Activated T-helper 17 cell treated with anti-CD3 and anti-CD28 coated beads, Interleukin-2, amount 50 U/mL, for 72 hours (primary cell): ENCODE measurements around the gene BRINP3. TPM values are rescaled to one million over a fixed set of nuclear protein-coding genes. Genes with fewer than 3 reads are reported as not detected.

ENCODE experiments used
- ATAC-seq: fragments of 150-1000 bp; cut with Tn5 transposase; replicated peaks from 2 replicates; pipeline ENCODE4 v1.10.0; 2021; ENCODE audit warnings: mild to moderate bottlenecking, moderate library complexity
- H3K27ac Mint-ChIP-seq: one replicate; pipeline ENCODE4 v1.8.0; 2022; ENCODE audit warnings: mixed read lengths
- H3K27me3 Mint-ChIP-seq: one replicate; pipeline ENCODE4 v1.8.0; 2022; ENCODE audit warnings: mixed read lengths
- H3K36me3 Mint-ChIP-seq: one replicate; pipeline ENCODE4 v1.8.0; 2022; ENCODE audit warnings: low read depth, mild to moderate bottlenecking, mixed read lengths
- H3K4me1 Mint-ChIP-seq: one replicate; pipeline ENCODE4 v1.8.0; 2022; ENCODE audit warnings: mixed read lengths
- H3K4me3 Mint-ChIP-seq: one replicate; pipeline ENCODE4 v1.8.0; 2022; ENCODE audit warnings: mild to moderate bottlenecking, mixed read lengths
- H3K9me3 Mint-ChIP-seq: one replicate; pipeline ENCODE4 v1.8.0; 2022; ENCODE audit warnings: mixed read lengths
- total RNA-seq, 2 donors: library from RNA; stranded (reverse); gene quantifications; one replicate each; pipeline ENCODE4 v1.2.3, GENCODE V29; 2022

BRINP3 gene
- total RNA-seq, 2 donors from 2014 or later = not detected

GRCh38 chr1:190403402-190403801, 74.3 kb downstream of the BRINP3 start:
- H3K4me3 Mint-ChIP-seq = no peak overlapping the region
- H3K9me3 Mint-ChIP-seq = no peaks in the 10 kb centered on the region
- H3K36me3 Mint-ChIP-seq = no peaks in the 10 kb centered on the region
- H3K27ac Mint-ChIP-seq = no peak overlapping the region
- ATAC-seq = no peak
- no peaks in the 10 kb centered on the region for H3K27me3 Mint-ChIP-seq
- H3K4me1 Mint-ChIP-seq = no peaks in the 10 kb centered on the region

GRCh38 chr1:190399233-190399632, 78.4 kb downstream of the BRINP3 start:
- Mint-ChIP-seq H3K27me3 (no peaks in the 10 kb centered on the region), H3K36me3 (no peaks in the 10 kb centered on the region), H3K4me3 (no peak overlapping the region), H3K9me3 (peaks cover 5% of the 10 kb centered on the region), H3K27ac (no peak overlapping the region), H3K4me1 (no peaks in the 10 kb centered on the region)
- no peak for ATAC-seq

DNA sequence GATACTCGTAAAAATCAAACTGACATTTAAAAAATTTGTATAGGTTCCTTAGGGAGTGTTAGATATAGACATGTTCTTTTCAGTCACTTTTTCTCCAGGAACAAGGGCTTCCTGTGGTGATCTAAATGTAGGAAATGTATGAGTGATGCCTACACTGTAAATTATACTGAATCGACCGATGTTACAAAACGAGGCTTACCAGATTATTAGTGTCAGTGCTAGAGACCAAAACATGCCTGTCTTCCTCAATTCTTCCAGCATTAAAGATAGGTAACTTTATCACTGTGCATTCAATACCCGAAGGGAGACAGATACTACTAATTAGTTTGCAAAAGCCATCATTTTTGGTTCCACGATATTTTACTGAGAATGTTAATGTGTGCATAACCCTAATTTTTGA, 86.1 kb downstream of the BRINP3 start:
- Mint-ChIP-seq H3K36me3 (no peaks in the 10 kb centered on the region), H3K27me3 (no peaks in the 10 kb centered on the region), H3K27ac (no peak overlapping the region), H3K9me3 (peaks cover 3% of the 10 kb centered on the region), H3K4me3 (no peak overlapping the region), H3K4me1 (no peaks in the 10 kb centered on the region)
- ATAC-seq = no peak

GRCh38 chr1:190377991-190378390, 99.7 kb downstream of the BRINP3 start:
- no peak for ATAC-seq
- H3K4me1 Mint-ChIP-seq = no peaks in the 10 kb centered on the region
- H3K27me3 Mint-ChIP-seq = no peaks in the 10 kb centered on the region
- no peaks in the 10 kb centered on the region for H3K36me3 Mint-ChIP-seq
- H3K4me3 Mint-ChIP-seq = no peak overlapping the region
- peaks cover 20% of the 10 kb centered on the region for H3K9me3 Mint-ChIP-seq
- H3K27ac Mint-ChIP-seq = no peak overlapping the region

GRCh38 chr1:190377294-190377693, 100.4 kb downstream of the BRINP3 start:
- no peak overlapping the region for H3K27ac Mint-ChIP-seq
- no peaks in the 10 kb centered on the region for H3K27me3 Mint-ChIP-seq
- H3K36me3 Mint-ChIP-seq = no peaks in the 10 kb centered on the region
- H3K4me3 Mint-ChIP-seq = no peak overlapping the region
- H3K9me3 Mint-ChIP-seq = peaks cover 15% of the 10 kb centered on the region
- no peak for ATAC-seq
- H3K4me1 Mint-ChIP-seq = no peaks in the 10 kb centered on the region

GRCh38 chr1:190376044-190376443, 101.6 kb downstream of the BRINP3 start:
- Mint-ChIP-seq H3K4me3 (no peak overlapping the region), H3K27me3 (no peaks in the 10 kb centered on the region)
- no peak for ATAC-seq

GRCh38 chr1:190373705-190374336, 103.8 kb downstream of the BRINP3 start:
- H3K27me3 Mint-ChIP-seq = no peaks in the 10 kb centered on the region
- no peak for ATAC-seq
- no peaks in the 10 kb centered on the region for H3K36me3 Mint-ChIP-seq
- H3K4me3 Mint-ChIP-seq = no peak overlapping the region
- H3K27ac Mint-ChIP-seq = no peak overlapping the region
- peaks cover under 1% of the 10 kb centered on the region for H3K9me3 Mint-ChIP-seq
- H3K4me1 Mint-ChIP-seq = no peaks in the 10 kb centered on the region

More at GRCh38 chr1:190376044-190376443, 101.6 kb downstream of the BRINP3 start:
- Mint-ChIP-seq H3K36me3 (no peaks in the 10 kb centered on the region), H3K9me3 (peaks cover 12% of the 10 kb centered on the region), H3K4me1 (no peaks in the 10 kb centered on the region), H3K27ac (no peak overlapping the region)

GRCh38 chr1:190367200-190367599, 110.5 kb downstream of the BRINP3 start:
- Mint-ChIP-seq H3K27me3 (no peaks in the 10 kb centered on the region), H3K4me1 (no peaks in the 10 kb centered on the region), H3K27ac (no peak overlapping the region), H3K36me3 (no peaks in the 10 kb centered on the region), H3K9me3 (peaks cover 23% of the 10 kb centered on the region), H3K4me3 (no peak overlapping the region)
- no peak for ATAC-seq

- H3K27ac Mint-ChIP-seq = no peak overlapping the region
- no peak overlapping the region for H3K4me3 Mint-ChIP-seq
- no peaks in the 10 kb centered on the region for H3K36me3 Mint-ChIP-seq
- no peaks in the 10 kb centered on the region for H3K4me1 Mint-ChIP-seq
- H3K27me3 Mint-ChIP-seq = no peaks in the 10 kb centered on the region
- H3K9me3 Mint-ChIP-seq = peaks cover 26% of the 10 kb centered on the region
- ATAC-seq = no peak
Observed at GRCh38 chr1:190365283-190365682, 112.4 kb downstream of the BRINP3 start.

DNA sequence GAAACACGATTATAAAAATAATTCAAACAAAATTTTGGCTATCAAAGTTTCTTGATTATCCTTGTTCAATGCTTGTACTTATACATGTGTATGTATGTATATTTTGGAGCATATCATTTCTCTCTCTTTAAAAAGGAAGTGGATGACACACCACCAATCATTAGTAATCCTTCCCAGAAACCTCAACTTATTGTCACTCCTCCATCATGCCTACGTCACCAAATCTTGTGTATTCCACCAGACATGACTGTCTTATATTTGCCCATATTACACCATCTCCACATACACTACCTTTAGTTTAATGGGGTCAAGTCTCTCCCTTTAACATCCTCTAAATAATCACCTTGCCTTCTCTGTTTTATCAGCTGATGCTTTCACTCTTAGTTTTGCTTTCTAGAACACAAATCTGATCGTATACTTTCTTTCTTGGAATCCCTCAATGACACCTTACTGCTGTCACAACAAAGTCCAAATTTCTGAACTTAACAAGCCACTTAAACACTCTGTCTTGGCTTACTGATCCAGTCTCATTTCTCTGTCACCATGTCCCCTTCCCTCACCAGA, 124.0 kb downstream of the BRINP3 start:
- peaks cover 13% of the 10 kb centered on the region for H3K9me3 Mint-ChIP-seq
- no peaks in the 10 kb centered on the region for H3K27me3 Mint-ChIP-seq
- no peak overlapping the region for H3K4me3 Mint-ChIP-seq
- no peaks in the 10 kb centered on the region for H3K4me1 Mint-ChIP-seq
- no peak for ATAC-seq
- no peaks in the 10 kb centered on the region for H3K36me3 Mint-ChIP-seq
- H3K27ac Mint-ChIP-seq = no peak overlapping the region

GRCh38 chr1:190344454-190344853, 133.2 kb downstream of the BRINP3 start:
- Mint-ChIP-seq H3K9me3 (peaks cover 5% of the 10 kb centered on the region), H3K4me3 (no peak overlapping the region), H3K36me3 (no peaks in the 10 kb centered on the region), H3K27ac (no peak overlapping the region), H3K27me3 (no peaks in the 10 kb centered on the region), H3K4me1 (no peaks in the 10 kb centered on the region)
- ATAC-seq = no peak

- no peaks in the 10 kb centered on the region for H3K36me3 Mint-ChIP-seq
- H3K9me3 Mint-ChIP-seq = peaks cover 20% of the 10 kb centered on the region
- H3K27ac Mint-ChIP-seq = no peak overlapping the region
- H3K4me3 Mint-ChIP-seq = no peak overlapping the region
- no peaks in the 10 kb centered on the region for H3K4me1 Mint-ChIP-seq
- ATAC-seq = no peak
- no peaks in the 10 kb centered on the region for H3K27me3 Mint-ChIP-seq
Observed at GRCh38 chr1:190338829-190339228, 138.8 kb downstream of the BRINP3 start.

DNA sequence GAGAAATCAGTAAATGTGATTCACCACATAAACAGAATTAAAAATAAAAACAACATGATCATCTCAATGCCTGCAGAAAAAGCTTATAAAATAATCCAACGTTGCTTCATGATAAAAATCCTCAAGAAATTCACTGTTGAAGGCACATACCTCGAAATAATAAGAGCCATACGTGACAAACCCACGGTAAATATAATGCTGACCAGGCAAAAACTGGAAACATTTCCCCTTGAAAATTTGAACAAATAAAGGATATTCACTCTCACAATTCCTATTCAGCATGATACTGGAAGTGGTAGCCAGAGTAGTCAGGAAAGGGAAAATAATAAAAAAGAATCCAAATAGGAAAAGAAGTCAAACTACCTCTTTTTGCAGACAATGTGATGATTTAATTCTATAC, 148.8 kb downstream of the BRINP3 start:
- ATAC-seq = no peak
- Mint-ChIP-seq H3K27me3 (no peaks in the 10 kb centered on the region), H3K4me1 (no peaks in the 10 kb centered on the region)

DNA sequence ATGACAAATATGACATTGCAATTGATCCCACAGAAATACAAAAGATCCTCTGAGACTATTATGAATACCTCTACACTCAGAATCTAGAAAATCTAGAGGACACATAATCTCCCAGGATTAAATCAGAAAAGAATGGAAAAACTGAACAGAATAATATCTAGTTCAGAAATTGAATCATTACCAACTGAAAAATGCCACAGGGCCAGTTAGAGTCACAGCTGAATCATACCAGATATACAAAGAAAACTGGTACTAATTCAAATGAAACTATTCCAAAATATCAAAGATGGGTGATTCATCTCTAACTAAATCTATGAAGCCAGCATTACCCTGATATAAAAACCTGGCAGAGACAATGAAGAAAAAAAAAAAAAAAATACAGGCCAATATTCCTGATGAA, 149.3 kb downstream of the BRINP3 start:
- peaks cover 10% of the 10 kb centered on the region for H3K9me3 Mint-ChIP-seq

More for the DNA sequence above, 148.8 kb downstream of the BRINP3 start:
- H3K9me3 Mint-ChIP-seq = peaks cover 10% of the 10 kb centered on the region
- H3K4me3 Mint-ChIP-seq = no peak overlapping the region
- no peak overlapping the region for H3K27ac Mint-ChIP-seq
- H3K36me3 Mint-ChIP-seq = no peaks in the 10 kb centered on the region

DNA sequence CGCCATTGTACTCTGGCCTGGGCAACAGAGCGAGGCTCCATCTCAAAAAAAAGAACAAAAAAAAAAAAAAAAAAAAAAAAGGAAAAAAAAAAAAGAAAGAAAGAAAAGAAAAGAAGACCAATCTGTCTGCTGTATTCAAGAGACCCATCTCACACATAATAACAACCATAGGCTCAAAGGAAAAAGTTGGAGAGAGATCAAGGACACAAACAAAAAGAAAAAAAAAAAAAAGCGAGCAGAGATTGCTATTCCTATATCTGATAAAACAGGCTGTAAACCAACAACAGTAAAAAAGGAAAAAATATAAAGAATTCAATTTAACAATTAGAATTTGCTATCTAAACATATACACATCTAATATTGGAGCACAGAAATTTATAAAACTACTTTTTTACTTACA, 150.4 kb downstream of the BRINP3 start:
- Mint-ChIP-seq H3K36me3 (no peaks in the 10 kb centered on the region), H3K27ac (no peak overlapping the region), H3K4me3 (no peak overlapping the region), H3K9me3 (peaks cover 10% of the 10 kb centered on the region), H3K4me1 (no peaks in the 10 kb centered on the region), H3K27me3 (no peaks in the 10 kb centered on the region)
- no peak for ATAC-seq

More for the DNA sequence above, 149.3 kb downstream of the BRINP3 start:
- Mint-ChIP-seq H3K4me1 (no peaks in the 10 kb centered on the region), H3K4me3 (no peak overlapping the region), H3K27me3 (no peaks in the 10 kb centered on the region), H3K36me3 (no peaks in the 10 kb centered on the region), H3K27ac (no peak overlapping the region)
- ATAC-seq = no peak
